GM18520 (cell line): ENCODE results near the gene RFX3.
A peak's percentile ranks its signal among the peaks of the same experiment; 100 is the strongest.

Source experiments
- ATAC-seq: cut with Tn5 transposase; IDR thresholded peaks from one replicate; pipeline ENCODE4 v1.9.1; 2021; ENCODE audit not compliant: unreplicated experiment

RFX3 gene

GRCh38 chr9:3525836-3526164 is at the start of gene RFX3:
Gene RFX3, minus strand, starts transcription at chr9:3526001. Its CDS starts 130,413 bp downstream, at chr9:3395588.
- ATAC-seq: peak; percentile 27

GRCh38 chr9:3571500-3571899 is 45.7 kb upstream of the RFX3 start:
- no peak for ATAC-seq

GRCh38 chr9:3569529-3569928 is 43.7 kb upstream of the RFX3 start:
- ATAC-seq: no peak

GRCh38 chr9:3567988-3568387 is 42.2 kb upstream of the RFX3 start:
- ATAC-seq: no peak

DNA sequence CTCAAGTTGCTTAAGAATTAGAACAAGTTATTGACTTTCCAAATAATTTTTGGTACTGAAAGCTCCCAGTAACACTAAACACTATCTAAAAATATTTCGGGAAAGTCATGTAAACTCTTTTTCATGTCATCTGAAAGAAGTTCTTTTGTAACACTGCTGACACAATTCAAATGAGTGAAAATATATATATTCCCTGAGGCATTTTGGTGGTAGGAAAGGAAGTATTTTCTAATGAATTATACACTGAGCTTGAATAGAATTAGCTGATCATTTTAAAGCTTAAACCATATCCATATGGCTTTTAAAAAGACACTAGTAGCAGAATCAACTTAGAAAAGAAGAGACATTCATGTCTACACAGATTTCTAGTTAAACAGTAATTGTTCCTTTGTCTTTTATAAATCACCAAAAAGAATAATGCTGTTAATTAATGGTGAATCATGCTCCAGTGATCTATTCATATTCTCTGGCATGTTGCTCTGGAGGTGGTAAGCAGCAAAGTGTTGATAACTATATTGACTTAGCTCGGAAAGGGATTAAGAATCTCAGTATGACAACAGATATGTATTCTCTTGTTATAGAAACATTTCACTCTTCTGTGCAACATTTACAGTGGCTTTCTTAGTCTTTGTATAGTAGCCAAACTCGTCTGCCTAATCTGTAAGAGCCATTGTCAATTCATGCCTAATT is 27.4 kb upstream of the RFX3 start:
- no peak for ATAC-seq

- no peak for ATAC-seq
Measured at GRCh38 chr9:3549225-3549624, 23.4 kb upstream of the RFX3 start.

DNA sequence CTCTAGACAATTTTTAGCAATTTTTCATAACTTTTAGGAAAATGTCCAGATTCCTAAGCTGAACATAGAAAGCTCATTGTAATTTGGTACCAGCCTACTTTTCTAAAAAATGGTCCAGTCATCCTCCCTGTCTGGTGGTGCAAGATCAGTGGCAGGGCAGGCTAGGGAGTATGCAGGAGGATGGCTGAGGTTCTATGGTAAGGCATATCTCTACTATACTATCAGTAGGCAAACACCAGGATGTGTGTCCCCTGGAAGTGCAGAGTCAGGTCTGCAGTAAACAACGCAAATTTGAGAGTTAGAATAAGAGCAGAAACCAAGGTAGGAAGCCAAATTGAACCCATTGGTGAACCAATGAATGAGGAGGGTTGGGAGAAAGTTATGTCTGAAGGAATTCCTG is 22.8 kb upstream of the RFX3 start:
- ATAC-seq: no peak

DNA sequence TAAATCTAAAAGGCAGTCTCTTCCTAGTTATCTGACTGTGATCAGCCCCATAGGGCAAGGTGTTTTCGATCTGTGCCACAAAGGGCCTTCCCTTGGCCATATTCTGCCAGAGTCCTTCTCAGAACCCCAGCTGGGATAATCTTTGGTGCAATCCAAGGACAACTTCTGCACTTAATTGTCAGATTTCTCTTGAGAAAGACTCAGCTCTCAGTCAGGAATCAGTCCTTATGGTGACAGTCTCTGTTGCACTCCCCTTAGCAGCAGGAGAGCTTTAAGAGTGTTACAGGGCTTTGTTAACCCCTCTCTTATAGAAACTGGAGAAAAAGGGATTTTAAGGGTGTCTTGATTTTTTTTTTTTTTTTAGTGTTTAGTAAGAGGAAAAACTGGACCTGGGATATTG is 15.4 kb upstream of the RFX3 start:
- no peak for ATAC-seq

- ATAC-seq: no peak
Measured at GRCh38 chr9:3534614-3535404, 9.0 kb upstream of the RFX3 start.

GRCh38 chr9:3532158-3532557 is 6.4 kb upstream of the RFX3 start:
- ATAC-seq: no peak

DNA sequence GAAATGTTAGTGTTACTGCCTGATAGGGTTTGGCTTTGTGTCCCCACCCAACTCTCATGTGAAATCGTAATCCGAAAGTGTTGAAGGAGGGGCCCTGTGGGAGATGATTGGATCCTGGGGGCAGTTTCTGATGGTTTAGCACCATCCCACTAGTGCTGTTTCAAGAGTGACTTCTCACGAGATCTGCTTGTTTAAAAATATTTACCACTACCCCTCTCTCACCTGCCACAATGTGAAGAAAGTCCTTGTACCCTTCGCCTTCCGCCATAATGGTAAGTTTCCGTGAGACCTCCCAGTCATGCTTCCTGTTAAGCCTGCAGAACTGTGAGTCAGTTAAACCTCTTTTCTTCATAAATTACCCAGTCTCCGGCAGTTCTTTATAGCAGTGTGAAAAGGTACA is 2.6 kb upstream of the RFX3 start:
- no peak for ATAC-seq

DNA sequence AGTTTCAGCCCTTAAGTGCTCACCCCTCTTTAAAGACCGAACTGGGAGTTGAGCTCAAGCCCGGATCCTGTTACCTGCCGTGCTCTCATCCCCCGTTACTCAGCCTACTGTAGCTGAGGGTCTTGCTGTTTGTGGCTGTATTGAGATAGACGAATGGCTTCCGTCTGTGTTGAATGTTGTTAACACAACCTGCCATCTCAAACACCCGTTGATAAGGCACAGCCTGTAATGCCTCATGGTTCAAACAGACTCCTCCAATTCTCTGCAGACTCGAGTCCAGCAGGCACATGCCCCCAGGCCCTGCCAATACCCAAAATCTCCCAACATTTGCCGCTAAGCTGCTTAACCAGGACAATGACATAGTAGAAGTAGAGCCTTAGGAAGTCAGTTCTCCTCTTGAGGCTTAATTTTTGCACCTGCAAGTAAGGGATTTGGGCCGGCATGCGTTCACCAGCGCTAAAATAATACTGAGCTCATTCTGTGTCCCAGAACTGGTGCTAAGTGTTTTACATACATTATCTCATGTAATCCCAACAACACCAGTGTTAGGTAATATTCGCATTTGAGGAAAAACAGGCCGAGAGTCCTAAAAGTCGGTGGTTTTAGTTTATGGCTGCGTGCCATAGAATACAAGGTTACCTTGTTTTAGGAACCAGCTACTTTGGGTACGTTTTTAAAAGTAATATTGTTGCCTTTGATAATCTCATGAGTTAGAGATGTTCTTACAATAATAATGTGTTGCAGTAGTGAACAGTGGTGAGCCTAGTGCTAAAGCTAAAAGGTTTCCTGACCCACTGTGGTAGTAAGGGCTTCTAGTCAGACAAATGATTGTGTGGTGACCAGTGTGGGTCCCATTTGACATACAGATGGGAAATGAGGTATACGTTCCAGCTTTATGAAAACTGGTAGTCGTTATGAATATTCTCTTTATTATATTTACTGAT is 1.5 kb upstream of the RFX3 start:
- ATAC-seq: no peak

- peak; percentile 33 for ATAC-seq
Measured at GRCh38 chr9:3526165-3526996, 580 bp upstream of the RFX3 start.

DNA sequence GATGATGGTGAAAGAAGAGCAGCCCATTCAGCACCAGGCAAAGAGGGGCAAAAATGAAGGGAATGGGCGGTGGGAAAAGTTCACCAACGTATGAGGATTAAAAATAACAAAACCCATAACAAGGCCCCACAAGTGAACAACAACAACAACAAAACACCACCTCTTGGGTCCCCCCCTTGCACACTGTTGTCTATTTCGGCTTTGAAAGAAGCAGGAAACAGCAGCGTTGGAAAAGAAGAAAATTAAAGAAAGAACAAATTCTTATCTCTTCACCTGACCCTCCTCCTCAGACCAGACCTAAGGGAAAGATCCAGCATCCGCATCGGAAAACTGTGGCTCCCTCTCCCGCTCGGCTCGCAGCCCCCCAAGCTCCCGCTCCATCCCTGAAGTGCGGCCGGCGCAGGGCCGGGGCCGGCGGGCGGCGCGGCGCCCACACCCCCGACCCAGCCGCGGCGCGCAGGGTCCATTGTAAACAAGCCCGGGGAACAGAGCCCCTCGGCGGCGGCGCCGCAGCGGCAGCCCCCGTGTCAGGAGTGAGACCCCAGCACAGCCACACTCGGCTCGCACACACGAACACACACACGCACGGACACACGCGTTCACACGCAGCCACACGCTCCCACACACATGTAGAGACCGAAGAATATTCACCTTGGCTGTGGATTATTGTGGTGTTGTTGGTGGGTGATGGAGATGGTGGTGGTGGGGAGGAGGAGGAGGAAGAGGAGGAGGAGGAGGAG is 535 bp downstream of the RFX3 start:
- no peak for ATAC-seq

- no peak for ATAC-seq
Measured at GRCh38 chr9:3521966-3522365, 3.8 kb downstream of the RFX3 start.

DNA sequence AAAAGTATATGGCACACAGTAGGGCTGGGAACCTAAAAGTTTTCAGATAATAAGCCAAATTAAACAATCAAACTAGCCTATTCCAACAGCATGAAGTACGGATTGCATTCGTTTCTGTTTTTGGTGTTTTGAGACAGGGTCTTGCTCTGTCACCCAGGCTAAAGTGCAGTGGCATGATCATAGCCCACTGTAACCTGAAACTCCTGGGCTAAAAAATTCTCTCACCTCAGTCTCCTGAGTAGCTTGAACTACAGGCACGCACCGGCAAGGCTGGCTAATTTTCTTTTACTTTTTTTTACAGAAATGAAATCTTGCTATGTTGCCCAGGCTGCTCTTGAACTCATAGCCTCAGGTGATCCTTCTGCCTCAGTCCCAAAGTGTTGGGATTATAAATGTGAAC is 5.2 kb downstream of the RFX3 start:
- ATAC-seq: no peak

DNA sequence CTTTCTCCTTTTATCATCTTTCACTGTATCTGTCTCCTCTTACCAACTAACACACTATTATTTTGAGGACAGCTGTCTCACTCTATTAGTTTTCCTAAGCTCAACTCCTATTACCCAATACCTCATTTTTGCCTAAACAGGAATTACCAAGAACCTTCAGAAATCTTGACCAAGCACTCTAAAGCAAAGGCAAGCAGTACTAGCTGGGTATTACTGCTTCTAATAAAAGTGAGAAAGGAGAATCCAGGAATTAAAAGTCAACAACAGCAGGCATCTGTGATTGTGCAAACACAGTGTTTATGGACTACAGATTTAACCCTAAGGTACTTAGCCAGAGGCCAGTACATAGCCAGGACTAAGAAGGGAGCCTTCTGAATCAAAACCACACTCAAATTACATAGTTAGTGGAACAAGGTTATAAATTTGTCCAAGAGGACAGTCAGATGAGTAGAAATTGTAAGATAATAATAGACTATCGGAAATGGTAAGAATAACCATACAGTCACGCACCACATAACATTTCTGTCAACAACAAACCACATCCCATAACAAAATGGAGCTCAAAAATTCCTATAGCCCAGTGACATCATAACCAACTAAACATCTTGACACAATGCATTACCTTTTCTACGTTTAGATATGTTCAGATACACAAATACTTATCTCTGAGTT is 8.3 kb downstream of the RFX3 start:
- ATAC-seq: no peak

DNA sequence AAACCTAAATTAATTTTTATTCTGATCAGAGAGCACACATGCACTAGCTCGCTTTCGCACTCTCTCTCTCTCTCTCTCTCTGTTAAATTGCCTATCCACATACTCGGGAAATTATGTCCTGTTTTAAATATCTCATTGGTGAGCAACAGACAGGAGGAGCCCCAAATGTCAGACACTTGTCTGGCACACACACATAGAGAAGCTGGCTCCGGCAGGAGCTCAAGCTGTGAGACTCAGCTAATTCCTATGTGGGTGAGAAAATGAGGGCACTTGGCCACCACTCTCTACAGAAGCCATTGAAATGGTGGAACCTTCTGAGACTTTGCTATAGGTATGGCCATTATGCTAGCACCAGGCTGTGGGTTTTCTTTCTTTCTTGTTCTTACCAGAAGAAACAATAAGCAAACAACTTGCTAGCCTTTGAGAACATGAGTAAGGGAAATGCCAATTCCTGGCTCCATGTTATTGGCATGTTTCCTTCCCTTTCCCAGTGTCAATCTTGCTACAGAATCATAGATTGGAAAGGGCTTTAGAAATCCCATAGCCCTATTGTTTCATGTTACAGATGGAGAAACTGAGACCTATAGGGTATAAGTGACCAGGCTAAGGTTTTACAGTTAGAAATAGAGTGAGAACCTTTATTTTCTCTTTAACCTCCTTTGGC is 9.0 kb downstream of the RFX3 start:
- ATAC-seq: no peak

DNA sequence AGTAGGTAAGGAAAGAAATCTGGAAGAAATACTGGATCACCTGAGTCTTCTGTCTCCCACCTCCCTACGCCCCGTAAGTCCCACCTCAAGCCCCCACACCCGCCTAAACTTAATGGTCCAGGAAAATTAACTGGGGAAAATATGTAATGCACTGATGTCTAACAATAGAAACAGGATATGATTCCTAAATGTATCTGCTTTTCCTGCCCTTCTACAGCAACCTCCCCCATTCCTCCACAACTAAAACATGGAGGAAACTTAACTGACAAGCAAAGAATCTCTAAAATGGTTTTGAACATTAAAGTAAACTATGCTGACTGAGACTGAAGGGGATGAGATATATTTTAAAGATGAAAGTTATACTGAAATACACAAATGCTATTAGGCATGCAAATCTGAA is 10.4 kb downstream of the RFX3 start:
- ATAC-seq: no peak
